Suprapubic skin (tissue), 4 donors: ENCODE measurements around the gene UNC45A. TPM values are rescaled to one million over a fixed set of nuclear protein-coding genes. Genes with fewer than 3 reads are reported as not detected.

Source experiments
- DNase-seq, 2 donors: peaks; one replicate each; pipeline ENCODE4 v3.0.0-alpha.2; 2019; ENCODE audit warnings: low spot score in 2 of 2
- H3K27ac ChIP-seq: fragments of 200-600 bp; sonication (generic); one replicate; pipeline ENCODE4 v1.5.1; 2019
- H3K27me3 ChIP-seq: fragments of 200-600 bp; sonication (generic); one replicate; pipeline ENCODE4 v1.5.1; 2019
- H3K36me3 ChIP-seq: fragments of 200-600 bp; sonication (generic); one replicate; pipeline ENCODE4 v1.5.1; 2019
- H3K4me1 ChIP-seq: fragments of 200-600 bp; sonication (generic); one replicate; pipeline ENCODE4 v1.5.1; 2019
- H3K4me3 ChIP-seq: fragments of 200-600 bp; sonication (generic); one replicate; pipeline ENCODE4 v1.5.1; 2019; ENCODE audit warnings: mild to moderate bottlenecking
- H3K9me3 ChIP-seq: fragments of 200-600 bp; sonication (generic); one replicate; pipeline ENCODE4 v1.5.1; 2019
- CTCF ChIP-seq, 2 donors: fragments of 200-600 bp in 1 of 2; fragments of 450-650 bp in 1 of 2; sonication (generic) in 1 of 2; IDR thresholded peaks; one replicate each; pipeline ENCODE4 v1.5.1; 2016 to 2019; ENCODE audit warnings: antibody characterized with exemption in 2 of 2, mild to moderate bottlenecking in 1 of 2, moderate library complexity in 1 of 2
- EP300 ChIP-seq: sonication (generic); formaldehyde crosslinking; IDR thresholded peaks from one replicate; pipeline ENCODE4 v1.6.1; 2017; ENCODE audit warnings: antibody characterized with exemption
- POLR2A ChIP-seq, 2 donors: fragments of 450-650 bp; IDR thresholded peaks; one replicate each; pipeline ENCODE4 v1.6.1; 2017; ENCODE audit warnings: antibody characterized with exemption in 2 of 2, mild to moderate bottlenecking in 2 of 2, moderate library complexity in 2 of 2
- POLR2AphosphoS5 ChIP-seq, 3 donors: sonication (generic); formaldehyde crosslinking; IDR thresholded peaks; one replicate each; pipeline ENCODE4 v1.6.1; 2017; ENCODE audit warnings: antibody characterized with exemption in 3 of 3
- WGBS: methylation state at CpG from one replicate; pipeline ENCODE4 v1.1.5; 2018; 5-methylcytosine and 5-hydroxymethylcytosine counted together
- total RNA-seq, 4 donors: library from RNA; depleted of rRNA; stranded (reverse); fragments of >200 nt; gene quantifications; one replicate each; pipeline ENCODE4 v1.1.0, GENCODE V29; 2016

The UNC45A gene
- total RNA-seq, 4 donors from 2014 or later, result 52.4 to 94.5 (median 67.8) TPM

GRCh38 chr15:90982135-90982534 is 47.0 kb downstream of the UNC45A start:
- Histone ChIP-seq H3K4me1 (peaks cover 5% of the 10 kb centered on the region), H3K27ac (no peak overlapping the region), H3K4me3 (no peak overlapping the region), H3K36me3 (peaks cover 16% of the 10 kb centered on the region), H3K27me3 (no peaks in the 10 kb centered on the region), H3K9me3 (no peaks in the 10 kb centered on the region)
- no peak for DNase-seq
- WGBS, result 92% methylated on average over 5 of the region's 5 CpGs
- TF ChIP-seq POLR2AphosphoS5 (IDR thresholded peaks at IDR 0.05) (no peak), CTCF (IDR thresholded peaks at IDR 0.05) (no peak), POLR2A (IDR thresholded peaks at IDR 0.05) (no peak), EP300 (no peak)

- 60% methylated on average over 11 of the region's 11 CpGs for WGBS
- H3K4me1 ChIP-seq, result peaks cover 7% of the 10 kb centered on the region
- no peak for DNase-seq
- no peak overlapping the region for H3K4me3 ChIP-seq
- no peaks in the 10 kb centered on the region for H3K36me3 ChIP-seq
- H3K9me3 ChIP-seq, result no peaks in the 10 kb centered on the region
- no peak for TF ChIP-seq EP300
- TF ChIP-seq POLR2AphosphoS5 (IDR thresholded peaks at IDR 0.05), result no peak
- TF ChIP-seq POLR2A (IDR thresholded peaks at IDR 0.05), result no peak
- no peak for TF ChIP-seq CTCF (IDR thresholded peaks at IDR 0.05)
- no peaks in the 10 kb centered on the region for H3K27me3 ChIP-seq
- no peak overlapping the region for H3K27ac ChIP-seq
These were observed 51.9 kb downstream of the UNC45A start for GRCh38 chr15:90986790-90987507.

- 67% methylated on average over 7 of the region's 7 CpGs for WGBS
These were observed 52.6 kb downstream of the UNC45A start for GRCh38 chr15:90987561-90988141.

GRCh38 chr15:90988296-90988695 is 53.2 kb downstream of the UNC45A start:
- peaks cover 13% of the 10 kb centered on the region for H3K4me1 ChIP-seq
- H3K27ac ChIP-seq, result no peak overlapping the region
- 81% methylated on average over 6 of the region's 6 CpGs for WGBS
- no peak for TF ChIP-seq POLR2A (IDR thresholded peaks at IDR 0.05)
- TF ChIP-seq POLR2AphosphoS5 (IDR thresholded peaks at IDR 0.05), result no peak
- TF ChIP-seq EP300, result no peak
- no peak for TF ChIP-seq CTCF (IDR thresholded peaks at IDR 0.05)
- no peaks in the 10 kb centered on the region for H3K9me3 ChIP-seq
- H3K27me3 ChIP-seq, result no peaks in the 10 kb centered on the region
- H3K36me3 ChIP-seq, result no peaks in the 10 kb centered on the region
- no peak for DNase-seq
- H3K4me3 ChIP-seq, result no peak overlapping the region

More at GRCh38 chr15:90987561-90988141, 52.6 kb downstream of the UNC45A start:
- H3K27me3 ChIP-seq, result no peaks in the 10 kb centered on the region
- no peaks in the 10 kb centered on the region for H3K36me3 ChIP-seq
- TF ChIP-seq POLR2A (IDR thresholded peaks at IDR 0.05) (no peak), EP300 (no peak), CTCF (IDR thresholded peaks at IDR 0.05) (no peak), POLR2AphosphoS5 (IDR thresholded peaks at IDR 0.05) (no peak)
- no peak overlapping the region for H3K4me3 ChIP-seq
- peaks cover 9% of the 10 kb centered on the region for H3K4me1 ChIP-seq
- no peak overlapping the region for H3K27ac ChIP-seq
- no peaks in the 10 kb centered on the region for H3K9me3 ChIP-seq
- DNase-seq, result no peak

GRCh38 chr15:90989040-90989768 is 54.1 kb downstream of the UNC45A start:
- DNase-seq, result no peak
- WGBS, result 81% methylated on average over 7 of the region's 7 CpGs
- H3K9me3 ChIP-seq, result no peaks in the 10 kb centered on the region
- H3K4me1 ChIP-seq, result peaks cover 20% of the 10 kb centered on the region
- no peak overlapping the region for H3K27ac ChIP-seq
- H3K36me3 ChIP-seq, result no peaks in the 10 kb centered on the region
- H3K4me3 ChIP-seq, result no peak overlapping the region
- no peaks in the 10 kb centered on the region for H3K27me3 ChIP-seq
- TF ChIP-seq CTCF (IDR thresholded peaks at IDR 0.05), result no peak
- TF ChIP-seq POLR2AphosphoS5 (IDR thresholded peaks at IDR 0.05), result no peak
- no peak for TF ChIP-seq POLR2A (IDR thresholded peaks at IDR 0.05)
- no peak for TF ChIP-seq EP300
